Common myeloid progenitor, CD34-positive (primary cell): ENCODE measurements around the gene CAPN14.

ENCODE experiments used
- CTCF ChIA-PET: fragments of 350-600 bp; sonication (Branson Sonifier 250); formaldehyde crosslinking; loops from one replicate; lab custom pipeline; 2021; ENCODE audit warnings: antibody characterized with exemption; lab: Charles Lee
- POLR2A ChIA-PET: fragments of 350-600 bp; sonication (Branson Sonifier 250); formaldehyde crosslinking; loops from one replicate; lab custom pipeline; 2021; ENCODE audit warnings: antibody characterized with exemption; lab: Charles Lee
- DNase-seq, 3 donors: peaks; one replicate each; pipeline versions ENCODE4 v3.0.0 to v3.0.0-alpha.2; 2013
- H3K27ac ChIP-seq, 2 experiments: 1 replicate in 1 of 2; 2 replicates in 1 of 2; pipeline ENCODE4 v1.7.0; 2013; ENCODE audit warnings: inconsistent platforms in 2 of 2, low read length in 2 of 2, mild to moderate bottlenecking in 2 of 2, low read depth in 1 of 2, moderate library complexity in 1 of 2; ENCODE audit not compliant: severe bottlenecking in 2 of 2, insufficient read depth in 1 of 2, poor library complexity in 1 of 2
- H3K27me3 ChIP-seq, 5 experiments: replicated peaks in 2 of 5; 1 replicate in 3 of 5; 2 replicates in 2 of 5; pipeline versions ENCODE4 v1.6.1 to v1.7.0; 2013; ENCODE audit warnings: low read length in 4 of 5, mild to moderate bottlenecking in 2 of 5, moderate library complexity in 2 of 5, inconsistent platforms in 1 of 5; ENCODE audit not compliant: insufficient read depth in 5 of 5, control insufficient read depth in 4 of 5
- H3K36me3 ChIP-seq, 4 experiments: 1 replicate in 2 of 4; 2 replicates in 2 of 4; pipeline versions ENCODE4 v1.6.1 to v1.7.0; 2013; ENCODE audit warnings: low read length in 3 of 4, control low read depth in 1 of 4, mild to moderate bottlenecking in 1 of 4; ENCODE audit not compliant: control insufficient read depth in 4 of 4, insufficient read depth in 4 of 4
- H3K4me1 ChIP-seq, 4 experiments: 1 replicate in 3 of 4; 2 replicates in 1 of 4; pipeline versions ENCODE4 v1.6.1 to v1.7.1; 2013; ENCODE audit warnings: low read length in 3 of 4, mild to moderate bottlenecking in 3 of 4, control low read depth in 1 of 4, inconsistent platforms in 1 of 4, moderate library complexity in 1 of 4; ENCODE audit not compliant: control insufficient read depth in 4 of 4, insufficient read depth in 4 of 4; ENCODE audit errors: control extremely low read depth in 1 of 4
- H3K4me3 ChIP-seq, 7 experiments: 1 replicate in 4 of 7; 2 replicates in 3 of 7; pipeline versions ENCODE4 v1.5.1 to v1.7.0; 2013; ENCODE audit warnings: mild to moderate bottlenecking in 7 of 7, low read length in 6 of 7, moderate library complexity in 6 of 7, inconsistent platforms in 2 of 7, low read depth in 2 of 7, control low read depth in 1 of 7; ENCODE audit not compliant: insufficient read depth in 4 of 7, control insufficient read depth in 1 of 7; ENCODE audit errors: extremely low read depth in 1 of 7
- H3K9me3 ChIP-seq, 5 experiments: 1 replicate in 4 of 5; 2 replicates in 1 of 5; pipeline versions ENCODE4 v1.6.1 to v1.7.1; 2013; ENCODE audit warnings: low read length in 4 of 5, mild to moderate bottlenecking in 2 of 5, inconsistent platforms in 1 of 5, low read depth in 1 of 5, moderate library complexity in 1 of 5; ENCODE audit not compliant: control insufficient read depth in 4 of 5, insufficient read depth in 2 of 5; ENCODE audit errors: control extremely low read depth in 1 of 5
- WGBS: methylation state at CpG from one replicate; pipeline ENCODE4 v1.1.5; 2013; ENCODE audit not compliant: insufficient coverage; 5-methylcytosine and 5-hydroxymethylcytosine counted together

Gene CAPN14

DNA sequence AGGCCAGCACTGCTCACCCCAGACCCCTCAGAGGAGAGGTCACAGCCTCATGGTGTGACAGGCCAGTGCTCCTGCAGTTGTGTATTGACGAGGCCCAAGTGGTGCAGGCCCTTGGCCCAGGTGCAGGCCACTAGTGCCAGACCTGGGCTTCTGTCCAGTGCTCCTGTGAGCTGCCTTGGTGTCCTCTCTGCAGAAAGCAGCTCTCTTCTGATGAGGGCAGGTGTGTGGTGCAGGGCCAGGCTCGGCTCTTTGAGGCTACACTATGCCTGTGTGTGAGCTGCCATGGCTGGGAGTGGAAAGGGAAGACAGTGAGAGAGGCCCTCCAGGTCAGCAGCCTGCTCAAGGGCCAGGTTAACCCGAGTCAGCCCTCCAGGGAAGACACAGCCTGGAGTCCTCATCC is 33.7 kb upstream of the CAPN14 start:
- H3K27me3 ChIP-seq: no peaks in the 10 kb centered on the region
- ChIA-PET CTCF (interaction anchor here (1.1 kb wide), 1 partner anchor 79 kb away, joined by 3 read pairs; no protein-coding TSS in a partner anchor), POLR2A (no interaction called here)
- H3K4me3 ChIP-seq: no peak overlapping the region
- H3K4me1 ChIP-seq: no peaks in the 10 kb centered on the region
- H3K9me3 ChIP-seq: no peaks in the 10 kb centered on the region
- 84% methylated on average over 3 of the region's 3 CpGs for WGBS
- H3K27ac ChIP-seq: no peak overlapping the region
- peaks cover 0 to 17% (median 2%) of the 10 kb centered on the region in 4 experiments for H3K36me3 ChIP-seq
- no peak for DNase-seq

DNA sequence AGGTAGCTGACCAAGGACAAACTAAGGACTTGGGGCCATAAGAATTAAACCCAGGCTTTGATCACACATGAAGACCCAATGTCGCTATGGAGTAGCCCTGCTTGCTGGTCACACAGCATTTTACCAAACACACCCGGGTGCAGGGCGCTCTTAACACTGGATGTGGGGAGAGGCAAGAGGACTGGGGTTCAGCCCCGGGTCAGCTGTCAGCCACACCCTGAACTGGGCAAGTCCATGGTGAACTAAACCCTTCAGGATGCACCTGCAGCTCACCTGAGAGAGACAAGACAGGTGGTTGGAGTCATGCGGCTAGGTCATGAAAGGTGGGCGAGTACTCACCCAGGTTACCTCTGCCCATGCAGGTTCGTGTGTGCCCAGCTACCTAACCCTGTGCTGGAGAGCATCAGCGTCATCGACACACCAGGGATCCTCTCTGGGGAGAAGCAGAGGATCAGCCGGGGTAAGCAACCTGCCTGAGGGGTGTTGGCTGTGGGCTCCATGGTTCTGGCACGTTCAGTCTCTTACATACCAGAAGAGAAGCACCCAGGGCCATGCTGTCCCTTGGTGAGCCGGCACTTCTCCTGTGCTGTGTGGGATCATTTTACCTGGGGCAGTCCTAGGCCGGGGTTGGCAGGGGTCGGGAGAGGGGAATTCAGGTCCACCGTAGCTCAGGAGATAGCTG is 31.8 kb upstream of the CAPN14 start:
- Histone ChIP-seq H3K27me3 (no peaks in the 10 kb centered on the region), H3K9me3 (no peaks in the 10 kb centered on the region), H3K36me3 (peaks cover 0 to 25% (median 4%) of the 10 kb centered on the region in 4 experiments), H3K4me1 (no peaks in the 10 kb centered on the region), H3K27ac (no peak overlapping the region), H3K4me3 (no peak overlapping the region)
- ChIA-PET POLR2A (no interaction called here), CTCF (interaction anchor here (1.9 kb wide), 1 partner anchor 21 kb away, joined by 5 read pairs; no protein-coding TSS in a partner anchor)
- 100% methylated on average over 14 of the region's 15 CpGs for WGBS
- no peak for DNase-seq

DNA sequence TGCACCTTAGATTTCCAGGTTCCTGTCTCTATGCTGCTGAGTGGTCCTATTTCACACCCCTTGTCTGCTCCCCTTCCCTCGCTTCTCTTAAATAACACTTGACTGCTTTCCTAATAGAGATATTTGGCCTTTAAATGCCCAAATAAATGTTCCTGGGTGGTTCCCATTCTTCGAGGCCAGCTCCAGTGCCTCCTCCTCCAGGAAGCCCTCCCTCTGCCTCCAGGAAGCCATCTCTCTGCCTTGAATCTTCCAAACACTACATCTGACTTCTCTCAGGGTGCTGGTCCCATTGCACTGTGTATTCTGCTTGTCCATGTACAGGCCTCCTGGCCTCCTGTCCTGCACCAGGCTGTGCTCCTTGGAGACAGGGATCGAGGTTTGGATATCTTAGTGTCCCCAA is 30.8 kb upstream of the CAPN14 start:
- WGBS: 91% methylated on average over 3 of the region's 3 CpGs
- Histone ChIP-seq H3K27ac (no peak overlapping the region), H3K27me3 (no peaks in the 10 kb centered on the region), H3K4me3 (no peak overlapping the region), H3K36me3 (peaks cover 0 to 25% (median 4%) of the 10 kb centered on the region in 4 experiments), H3K4me1 (no peaks in the 10 kb centered on the region), H3K9me3 (no peaks in the 10 kb centered on the region)
- POLR2A ChIA-PET: no interaction called here
- CTCF ChIA-PET: interaction anchor here (1.9 kb wide), 1 partner anchor 20 kb away, joined by 5 read pairs; no protein-coding TSS in a partner anchor
- DNase-seq: no peak

DNA sequence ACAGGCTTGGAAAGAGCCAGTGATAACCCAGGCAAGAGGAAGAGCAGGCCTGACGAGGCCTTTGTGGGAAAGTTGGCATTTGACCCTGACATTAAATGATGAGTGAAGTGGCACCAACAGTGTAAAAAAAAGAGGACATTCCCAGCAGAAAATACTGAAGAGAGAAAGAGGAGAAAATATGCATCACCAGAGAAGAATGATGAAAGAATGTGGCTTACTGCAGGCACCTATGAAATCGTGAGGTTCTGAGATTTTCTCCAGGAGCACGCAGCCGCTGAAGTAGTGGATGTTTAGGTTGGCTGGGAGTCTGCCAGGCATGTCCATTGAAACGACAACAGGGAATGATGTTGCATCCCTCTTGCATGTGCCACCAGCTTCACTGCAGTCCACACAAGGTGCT is 30.4 kb upstream of the CAPN14 start:
- DNase-seq: no peak
- no peaks in the 10 kb centered on the region for H3K9me3 ChIP-seq
- no peak overlapping the region for H3K4me3 ChIP-seq
- ChIA-PET CTCF (no interaction called here), POLR2A (no interaction called here)
- WGBS: 97% methylated on average over 5 of the region's 5 CpGs
- H3K36me3 ChIP-seq: peaks cover 0 to 25% (median 4%) of the 10 kb centered on the region in 4 experiments
- H3K27ac ChIP-seq: no peak overlapping the region
- H3K4me1 ChIP-seq: no peaks in the 10 kb centered on the region
- H3K27me3 ChIP-seq: no peaks in the 10 kb centered on the region

DNA sequence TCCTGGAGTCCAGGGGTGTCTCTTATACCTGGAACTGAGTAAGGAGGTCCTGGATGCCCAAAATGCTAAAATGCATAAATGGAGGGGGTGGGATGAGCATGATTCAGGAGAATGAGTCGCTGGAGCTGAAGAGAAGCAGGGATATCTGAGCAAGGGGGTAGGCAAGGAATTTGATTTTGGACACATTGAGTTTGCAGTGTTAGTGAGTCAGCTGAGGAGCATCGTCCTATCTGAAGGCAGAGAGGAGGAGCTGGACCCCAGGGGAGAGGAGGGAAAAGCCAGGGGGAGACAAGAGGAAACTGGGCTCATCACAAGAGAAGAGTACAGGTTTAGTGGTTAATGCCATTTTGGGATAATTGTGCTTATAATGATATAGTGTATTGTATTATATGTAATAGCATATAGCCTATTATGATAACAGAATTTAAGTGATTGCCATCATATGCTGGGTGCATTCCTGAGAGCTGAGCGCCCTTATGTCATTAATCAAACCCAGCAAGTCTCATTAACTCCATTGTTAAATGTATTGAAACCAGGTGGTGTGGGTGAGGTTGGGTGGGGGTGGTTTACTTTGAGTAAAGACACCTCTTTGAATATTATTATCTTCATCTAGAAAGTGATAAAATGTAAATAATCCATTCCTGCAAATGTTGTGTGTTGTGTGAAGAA is 29.0 kb upstream of the CAPN14 start:
- Histone ChIP-seq H3K27ac (no peak overlapping the region), H3K4me1 (peaks cover 0 to 8% (median 2%) of the 10 kb centered on the region in 4 experiments), H3K4me3 (no peak overlapping the region), H3K36me3 (peaks cover 0 to 25% (median 4%) of the 10 kb centered on the region in 4 experiments), H3K27me3 (no peaks in the 10 kb centered on the region), H3K9me3 (no peaks in the 10 kb centered on the region)
- 90% methylated on average over 2 of the region's 3 CpGs for WGBS
- POLR2A ChIA-PET: no interaction called here
- no peak for DNase-seq
- CTCF ChIA-PET: interaction anchor here (0.8 to 1.3 kb wide), 2 partner anchors 12 to 87 kb away, joined by 3 to 4 read pairs; no protein-coding TSS in a partner anchor

DNA sequence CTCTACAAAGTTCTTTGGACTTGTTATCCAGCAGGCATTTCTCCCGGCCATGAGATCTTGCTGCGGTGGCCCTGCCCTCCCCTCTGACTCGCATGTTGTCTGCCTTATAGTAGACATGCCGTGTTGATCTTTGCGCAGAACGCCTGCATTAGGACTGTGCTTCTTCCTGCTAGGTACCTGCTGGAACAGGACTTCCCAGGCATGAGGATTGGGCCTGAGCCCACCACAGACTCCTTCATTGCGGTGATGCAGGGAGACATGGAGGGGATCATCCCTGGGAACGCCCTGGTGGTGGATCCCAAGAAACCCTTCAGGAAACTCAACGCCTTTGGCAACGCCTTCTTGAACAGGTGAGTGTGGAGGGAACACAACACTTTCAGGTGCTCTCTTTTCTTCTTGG is 26.8 kb upstream of the CAPN14 start:
- no peak overlapping the region for H3K27ac ChIP-seq
- H3K4me3 ChIP-seq: no peak overlapping the region
- no peaks in the 10 kb centered on the region for H3K9me3 ChIP-seq
- H3K4me1 ChIP-seq: peaks cover 0 to 23% (median 18%) of the 10 kb centered on the region in 4 experiments
- no peak for DNase-seq
- 94% methylated on average over 10 of the region's 10 CpGs for WGBS
- peaks cover 0 to 18% (median 3%) of the 10 kb centered on the region in 4 experiments for H3K36me3 ChIP-seq
- H3K27me3 ChIP-seq: no peaks in the 10 kb centered on the region
- ChIA-PET CTCF (no interaction called here), POLR2A (no interaction called here)

DNA sequence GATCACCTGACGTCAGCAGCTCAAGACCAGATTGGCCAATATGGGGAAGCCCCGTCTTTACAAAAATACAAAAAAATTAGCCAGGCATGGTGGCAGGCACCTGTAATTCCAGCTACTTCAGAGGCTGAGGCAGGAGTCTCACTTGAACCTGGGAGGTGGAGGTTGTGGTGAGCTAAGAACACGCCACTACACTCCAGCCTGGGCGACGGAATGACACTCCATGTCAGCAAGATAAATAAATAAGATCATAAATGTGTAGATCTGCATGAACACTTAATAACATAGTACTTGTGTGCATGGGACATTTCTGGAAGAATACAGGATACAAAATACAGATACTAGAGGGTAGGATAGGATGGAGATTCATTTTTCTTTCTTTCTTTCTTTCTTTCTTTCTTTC is 25.7 kb upstream of the CAPN14 start:
- Histone ChIP-seq H3K4me1 (peaks cover 0 to 23% (median 20%) of the 10 kb centered on the region in 4 experiments), H3K36me3 (peaks cover 0 to 14% (median 3%) of the 10 kb centered on the region in 4 experiments), H3K9me3 (no peaks in the 10 kb centered on the region), H3K4me3 (no peak overlapping the region), H3K27ac (no peak overlapping the region), H3K27me3 (no peaks in the 10 kb centered on the region)
- WGBS: 100% methylated on average over 1 of the region's 5 CpGs
- ChIA-PET CTCF (no interaction called here), POLR2A (no interaction called here)
- DNase-seq: no peak
